ENCODE results near the gene FTO. TPM values are rescaled to one million over a fixed set of nuclear protein-coding genes. Genes with fewer than 3 reads are reported as not detected.
A peak's percentile ranks its signal among the peaks of the same experiment; 100 is the strongest.

FTO gene
- total RNA-seq (10 to 100 TPM; 47.2 to 63.5 (median 57.9) TPM), polyA plus RNA-seq (100 to 1,000 TPM in 1 of 2 donors, 10 to 100 TPM in 1; 99.9 to 104 TPM), total RNA-seq (57.6 reads per million, percentile 74 among the genes with 10 or more reads in this experiment)

DNA sequence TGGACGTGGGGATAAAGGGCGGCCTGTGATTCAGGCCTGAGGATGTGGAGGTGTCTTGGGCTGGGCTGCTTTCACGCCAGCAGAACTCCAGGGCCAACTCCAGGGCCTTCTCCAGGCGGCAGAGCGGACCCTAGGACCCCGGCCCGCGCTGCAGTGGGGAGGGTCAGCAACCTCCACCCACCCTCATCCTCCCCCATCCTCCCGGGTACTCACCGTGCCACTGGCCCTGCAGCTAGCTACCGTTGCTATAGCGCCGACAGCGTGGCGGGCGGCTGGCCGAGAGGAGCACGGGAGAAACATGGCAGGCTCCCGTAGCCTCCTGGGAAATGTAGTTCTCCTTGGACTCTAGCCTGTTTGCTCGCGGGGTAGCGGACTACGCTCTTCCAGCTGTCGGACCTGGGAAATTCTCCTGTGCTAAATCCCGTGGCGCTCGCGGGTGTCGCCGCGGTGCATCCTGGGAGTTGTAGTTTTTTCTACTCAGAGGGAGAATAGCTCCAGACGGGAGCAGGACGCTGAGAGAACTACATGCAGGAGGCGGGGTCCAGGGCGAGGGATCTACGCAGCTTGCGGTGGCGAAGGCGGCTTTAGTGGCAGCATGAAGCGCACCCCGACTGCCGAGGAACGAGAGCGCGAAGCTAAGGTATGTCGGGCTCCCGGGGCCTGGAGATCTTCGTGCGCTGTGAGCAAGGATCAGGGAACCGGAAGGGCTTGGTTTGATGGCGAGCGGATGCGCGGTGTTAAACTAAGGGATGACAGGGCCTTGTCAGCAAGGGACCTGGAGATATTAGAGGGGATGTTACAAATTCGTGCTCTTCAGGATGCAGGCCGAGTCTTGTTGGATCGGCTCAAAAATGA, at the start of gene FTO, which contains the start of gene RPGRIP1L:
TSS of gene FTO (plus strand) at position 567 of the 855 bp plus-strand sequence.
TSS of gene RPGRIP1L (minus strand) at position 270 of the 855 bp plus-strand sequence. CDS start 3,136 bp downstream, outside the sequence.
- H3K27me3 Mint-ChIP-seq = no peaks in the 10 kb centered on the region
- peaks cover 17 to 48% (median 42%) of the 10 kb centered on the region in 7 donors for H3K4me1 Mint-ChIP-seq
- Histone ChIP-seq H3K27ac (ENCODE audit: low read depth, low read length) (peak within 1 kb of the TSS; percentile 66), H3K4me1 (ENCODE audit: control insufficient read depth in 2 of 2, insufficient read depth in 2 of 2, low read length in 2 of 2) (peaks cover 15 to 16% of the 10 kb centered on the region in 2 donors), H3K27me3 (ENCODE audit: control insufficient read depth in 2 of 2, insufficient read depth in 2 of 2, low read length in 2 of 2) (no peaks in the 10 kb centered on the region), H3K9me3 (ENCODE audit: control insufficient read depth in 2 of 3, low read length in 3 of 3) (no peaks in the 10 kb centered on the region), H3K4me3 (ENCODE audit: low read length) (peak within 1 kb of the TSS; percentile 78), H3K36me3 (ENCODE audit: control insufficient read depth in 2 of 3, insufficient read depth in 3 of 3, low read length in 3 of 3) (no peaks in the 10 kb centered on the region)
- no peaks in the 10 kb centered on the region for H3K9me3 Mint-ChIP-seq
- H3K4me3 Mint-ChIP-seq = peak within 1 kb of the TSS; percentile 85 to 100 (median 98)
- intact Hi-C loops (cut with micrococcal nuclease) = loop anchor here (1.0 to 10.0 kb wide), 9 partner anchors 119 to 1225 kb away; partner anchors contain the start of genes AKTIP (in 2 of the 2), RBL2 (in 2 of the 2), CHD9 (in 1 of the 2) and CHD9NB (in 1 of the 2)
- CTCF ChIA-PET = interaction anchor here (0.9 kb wide), 1 partner anchor 9 kb away, joined by 3 read pairs; no protein-coding TSS in a partner anchor
- POLR2A ChIA-PET = interaction anchor here (0.7 to 0.8 kb wide), 2 partner anchors 12 kb away, joined by 3 to 4 read pairs; no protein-coding TSS in a partner anchor
- peak within 1 kb of the TSS; percentile 90 to 99 (median 95) for H3K27ac Mint-ChIP-seq
- DNase-seq = peak; percentile 85 to 97 (median 93)
- peak; percentile 95 for ATAC-seq
- H3K36me3 Mint-ChIP-seq = peaks cover 0 to 25% (median 12%) of the 10 kb centered on the region in 5 donors

DNA sequence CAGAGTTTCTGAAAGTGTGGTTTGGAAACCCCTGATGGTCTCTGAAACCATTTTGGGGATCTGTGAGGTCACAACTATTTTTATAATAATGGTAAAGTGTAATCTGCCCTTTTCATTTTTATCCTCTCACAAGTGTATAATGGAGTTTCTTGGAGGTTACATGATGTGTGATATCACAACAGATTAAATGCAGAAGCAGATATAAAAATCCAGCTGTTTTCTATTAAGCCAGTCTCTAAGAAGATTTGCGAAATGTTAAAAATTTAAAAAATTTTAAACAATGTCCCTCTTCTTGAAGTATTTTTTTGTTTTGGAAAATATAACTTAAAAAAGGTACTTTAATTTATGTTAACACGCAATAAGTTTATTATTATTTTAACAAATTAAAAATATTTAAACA, 49.0 kb upstream of the FTO start:
- H3K4me1 Mint-ChIP-seq = peaks cover 0 to 1% (median 0%) of the 10 kb centered on the region in 7 donors
- ATAC-seq (no peak), DNase-seq (no peak)
- H3K27me3 Mint-ChIP-seq = no peaks in the 10 kb centered on the region
- peaks cover 0 to 6% (median 0%) of the 10 kb centered on the region in 3 experiments for H3K36me3 ChIP-seq (ENCODE audit: control insufficient read depth in 2 of 3, insufficient read depth in 3 of 3, low read length in 3 of 3)
- H3K27ac Mint-ChIP-seq = no peak overlapping the region
- H3K36me3 Mint-ChIP-seq = peaks cover 5 to 44% (median 30%) of the 10 kb centered on the region in 5 donors
- H3K4me1 ChIP-seq (ENCODE audit: control insufficient read depth in 2 of 2, insufficient read depth in 2 of 2, low read length in 2 of 2) = no peaks in the 10 kb centered on the region
- H3K9me3 ChIP-seq (ENCODE audit: control insufficient read depth in 2 of 3, low read length in 3 of 3) = no peaks in the 10 kb centered on the region
- no peaks in the 10 kb centered on the region for H3K27me3 ChIP-seq (ENCODE audit: control insufficient read depth in 2 of 2, insufficient read depth in 2 of 2, low read length in 2 of 2)
- POLR2A ChIA-PET = no interaction called here
- H3K4me3 ChIP-seq (ENCODE audit: low read length) = no peak overlapping the region
- H3K9me3 Mint-ChIP-seq = no peaks in the 10 kb centered on the region
- CTCF ChIA-PET = no interaction called here
- intact Hi-C loops (cut with micrococcal nuclease) = no loop called here
- H3K4me3 Mint-ChIP-seq = no peak overlapping the region
- H3K27ac ChIP-seq (ENCODE audit: low read depth, low read length) = no peak overlapping the region

DNA sequence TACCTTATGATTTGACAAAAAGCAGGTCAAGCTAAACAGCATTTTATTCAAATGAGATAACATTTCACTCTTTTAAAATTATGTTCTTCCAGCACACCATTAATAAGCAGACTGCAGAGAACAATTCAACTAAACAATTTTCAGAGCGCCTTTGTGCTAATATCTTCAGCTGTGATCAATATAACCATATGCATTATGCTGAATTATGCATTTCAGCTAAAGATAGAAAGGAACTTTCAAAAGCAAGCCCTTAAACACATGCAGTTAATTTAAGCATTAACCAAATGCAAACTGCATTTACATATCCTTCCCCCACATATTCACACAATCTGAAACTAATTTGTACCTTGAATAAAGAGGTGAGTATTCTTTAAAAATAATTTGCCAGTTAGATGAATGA, 41.9 kb upstream of the FTO start:
- Histone ChIP-seq H3K9me3 (ENCODE audit: control insufficient read depth in 2 of 3, low read length in 3 of 3) (no peaks in the 10 kb centered on the region), H3K27ac (ENCODE audit: low read depth, low read length) (no peak overlapping the region), H3K36me3 (ENCODE audit: control insufficient read depth in 2 of 3, insufficient read depth in 3 of 3, low read length in 3 of 3) (no peaks in the 10 kb centered on the region), H3K4me3 (ENCODE audit: low read length) (no peak overlapping the region), H3K27me3 (ENCODE audit: control insufficient read depth in 2 of 2, insufficient read depth in 2 of 2, low read length in 2 of 2) (no peaks in the 10 kb centered on the region), H3K4me1 (ENCODE audit: control insufficient read depth in 2 of 2, insufficient read depth in 2 of 2, low read length in 2 of 2) (no peaks in the 10 kb centered on the region)
- intact Hi-C loops (cut with micrococcal nuclease) = no loop called here
- H3K9me3 Mint-ChIP-seq = no peaks in the 10 kb centered on the region
- no peak overlapping the region for H3K4me3 Mint-ChIP-seq
- no peaks in the 10 kb centered on the region for H3K27me3 Mint-ChIP-seq
- ATAC-seq (no peak), DNase-seq (no peak)
- peaks cover 0 to 4% (median 1%) of the 10 kb centered on the region in 5 donors for H3K36me3 Mint-ChIP-seq
- H3K27ac Mint-ChIP-seq = no peak overlapping the region
- H3K4me1 Mint-ChIP-seq = peaks cover 0 to 7% (median 0%) of the 10 kb centered on the region in 7 donors
- CTCF ChIA-PET = no interaction called here
- POLR2A ChIA-PET = no interaction called here

DNA sequence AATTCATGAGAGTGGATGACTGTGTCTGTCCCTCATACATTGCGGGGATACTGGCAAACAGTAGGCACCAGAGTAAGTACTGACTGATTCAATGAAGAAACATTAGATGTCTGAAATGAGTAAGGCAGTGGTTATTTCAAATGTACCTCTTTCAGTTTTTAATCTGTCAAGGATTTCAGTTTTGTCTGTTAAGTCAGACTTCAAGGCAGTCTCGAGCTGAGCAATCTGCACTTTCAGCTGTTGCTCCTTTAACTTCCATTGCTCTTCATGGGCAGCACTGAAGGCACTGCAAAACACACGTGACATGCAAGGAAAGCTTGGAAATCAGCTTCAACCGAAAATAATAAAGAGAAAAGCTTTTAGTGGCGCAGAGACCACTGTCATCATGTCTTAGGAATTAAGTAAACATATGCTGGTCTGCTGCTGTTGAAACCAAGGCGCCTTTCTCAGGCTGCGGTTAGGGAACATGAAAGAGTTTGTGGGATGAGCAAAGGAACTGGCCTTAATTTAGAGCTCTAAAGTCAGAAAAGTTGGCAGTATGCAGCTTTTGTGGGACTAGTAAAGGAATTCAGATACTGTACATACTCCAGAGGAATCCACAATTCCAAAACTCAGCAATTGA, 39.1 kb upstream of the FTO start:
- no peaks in the 10 kb centered on the region for H3K27me3 ChIP-seq (ENCODE audit: control insufficient read depth in 2 of 2, insufficient read depth in 2 of 2, low read length in 2 of 2)
- Mint-ChIP-seq H3K4me3 (no peak overlapping the region), H3K27ac (no peak overlapping the region), H3K36me3 (peaks cover 0 to 8% (median 0%) of the 10 kb centered on the region in 5 donors), H3K27me3 (no peaks in the 10 kb centered on the region), H3K9me3 (no peaks in the 10 kb centered on the region), H3K4me1 (peaks cover 0 to 7% (median 0%) of the 10 kb centered on the region in 7 donors)
- H3K36me3 ChIP-seq (ENCODE audit: control insufficient read depth in 2 of 3, insufficient read depth in 3 of 3, low read length in 3 of 3) = no peaks in the 10 kb centered on the region
- no peaks in the 10 kb centered on the region for H3K4me1 ChIP-seq (ENCODE audit: control insufficient read depth in 2 of 2, insufficient read depth in 2 of 2, low read length in 2 of 2)
- POLR2A ChIA-PET = no interaction called here
- H3K27ac ChIP-seq (ENCODE audit: low read depth, low read length) = no peak overlapping the region
- H3K9me3 ChIP-seq (ENCODE audit: control insufficient read depth in 2 of 3, low read length in 3 of 3) = no peaks in the 10 kb centered on the region
- ATAC-seq = no peak
- DNase-seq = no peak
- intact Hi-C loops (cut with micrococcal nuclease) = no loop called here
- CTCF ChIA-PET = no interaction called here
- no peak overlapping the region for H3K4me3 ChIP-seq (ENCODE audit: low read length)

DNA sequence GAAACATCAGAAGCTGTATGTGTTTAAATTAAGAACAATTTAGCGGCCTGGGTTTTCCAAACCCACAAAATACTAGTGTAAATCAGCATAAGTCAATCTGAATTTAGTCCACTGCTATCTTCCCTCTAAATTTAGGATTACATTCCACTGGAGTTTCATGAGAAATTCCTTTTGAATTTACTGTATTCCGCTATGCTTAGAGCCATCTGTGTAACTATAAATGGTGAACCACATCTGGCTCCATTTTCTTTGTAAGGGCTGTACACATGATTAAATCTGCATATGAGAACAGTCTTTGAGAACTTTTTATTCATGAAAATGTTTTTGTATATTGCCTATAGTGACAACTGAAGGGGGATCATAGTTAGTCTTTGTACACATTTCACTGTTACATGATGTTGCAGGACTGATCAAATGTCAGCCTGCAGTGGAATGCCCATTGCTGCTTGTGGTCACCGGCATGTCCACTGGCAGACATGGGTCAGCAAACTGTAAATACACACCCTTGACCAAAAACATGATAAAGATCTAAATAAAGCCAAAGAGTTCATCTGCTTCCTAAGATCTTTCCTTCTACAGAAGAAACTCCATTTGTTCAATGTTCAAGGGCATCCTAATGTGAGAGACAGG, 37.1 kb upstream of the FTO start:
- H3K4me1 Mint-ChIP-seq = peaks cover 0 to 7% (median 0%) of the 10 kb centered on the region in 7 donors
- POLR2A ChIA-PET = no interaction called here
- no peak overlapping the region for H3K27ac Mint-ChIP-seq
- no peaks in the 10 kb centered on the region for H3K9me3 Mint-ChIP-seq
- Histone ChIP-seq H3K36me3 (ENCODE audit: control insufficient read depth in 2 of 3, insufficient read depth in 3 of 3, low read length in 3 of 3) (no peaks in the 10 kb centered on the region), H3K27me3 (ENCODE audit: control insufficient read depth in 2 of 2, insufficient read depth in 2 of 2, low read length in 2 of 2) (no peaks in the 10 kb centered on the region), H3K9me3 (ENCODE audit: control insufficient read depth in 2 of 3, low read length in 3 of 3) (no peaks in the 10 kb centered on the region), H3K27ac (ENCODE audit: low read depth, low read length) (no peak overlapping the region), H3K4me3 (ENCODE audit: low read length) (no peak overlapping the region), H3K4me1 (ENCODE audit: control insufficient read depth in 2 of 2, insufficient read depth in 2 of 2, low read length in 2 of 2) (no peaks in the 10 kb centered on the region)
- no peak overlapping the region for H3K4me3 Mint-ChIP-seq
- ATAC-seq (no peak), DNase-seq (no peak)
- no peaks in the 10 kb centered on the region for H3K27me3 Mint-ChIP-seq
- H3K36me3 Mint-ChIP-seq = peaks cover 0 to 9% (median 0%) of the 10 kb centered on the region in 5 donors
- intact Hi-C loops (cut with micrococcal nuclease) = no loop called here
- CTCF ChIA-PET = no interaction called here

DNA sequence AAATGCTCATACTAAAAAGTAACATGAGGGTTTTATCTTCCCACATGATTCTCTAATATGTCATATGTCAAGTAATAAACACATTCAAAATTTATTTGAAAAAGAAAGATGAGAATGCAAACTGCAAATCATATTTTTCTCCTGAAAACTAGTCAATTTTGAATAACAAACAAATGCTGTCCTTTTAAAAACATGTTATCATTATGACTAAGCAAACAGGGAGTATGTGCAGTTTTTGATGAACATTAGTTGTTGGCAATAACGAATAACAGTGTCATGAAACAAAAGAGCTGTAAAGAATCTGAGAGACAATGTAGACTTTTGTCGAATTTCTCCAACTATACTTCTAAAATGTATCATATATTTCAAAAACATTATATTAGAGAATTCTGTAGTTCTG, 35.1 kb upstream of the FTO start:
- Mint-ChIP-seq H3K27me3 (no peaks in the 10 kb centered on the region), H3K9me3 (no peaks in the 10 kb centered on the region), H3K4me1 (peaks cover 0 to 7% (median 0%) of the 10 kb centered on the region in 7 donors), H3K4me3 (no peak overlapping the region), H3K27ac (no peak overlapping the region), H3K36me3 (peaks cover 0 to 9% (median 0%) of the 10 kb centered on the region in 5 donors)
- POLR2A ChIA-PET = no interaction called here
- no peaks in the 10 kb centered on the region for H3K4me1 ChIP-seq (ENCODE audit: control insufficient read depth in 2 of 2, insufficient read depth in 2 of 2, low read length in 2 of 2)
- no peak overlapping the region for H3K27ac ChIP-seq (ENCODE audit: low read depth, low read length)
- CTCF ChIA-PET = no interaction called here
- no peaks in the 10 kb centered on the region for H3K27me3 ChIP-seq (ENCODE audit: control insufficient read depth in 2 of 2, insufficient read depth in 2 of 2, low read length in 2 of 2)
- no peak for ATAC-seq
- no peaks in the 10 kb centered on the region for H3K9me3 ChIP-seq (ENCODE audit: control insufficient read depth in 2 of 3, low read length in 3 of 3)
- intact Hi-C loops (cut with micrococcal nuclease) = no loop called here
- no peak for DNase-seq
- no peak overlapping the region for H3K4me3 ChIP-seq (ENCODE audit: low read length)
- no peaks in the 10 kb centered on the region for H3K36me3 ChIP-seq (ENCODE audit: control insufficient read depth in 2 of 3, insufficient read depth in 3 of 3, low read length in 3 of 3)

All from naive thymus-derived CD4-positive, alpha-beta T cell (primary cell).